Ovary (tissue), 3 donors: ENCODE data around the gene KDM2A.

ENCODE experiments used
- POLR2A ChIP-seq: fragments of 450-650 bp; IDR thresholded peaks from one replicate; pipeline ENCODE4 v1.6.1; 2017; ENCODE audit warnings: antibody characterized with exemption, mild to moderate bottlenecking, moderate library complexity
- TF ChIP-seq, protein P1 (sequence below), 3 donors: fragments of 450-650 bp in 2 of 3; fragments of 200-600 bp in 1 of 3; IDR thresholded peaks; one replicate each; pipeline versions ENCODE4 v1.5.1 to v1.8.0; 2016 to 2022; ENCODE audit warnings: antibody characterized with exemption in 3 of 3, mild to moderate bottlenecking in 1 of 3
- donor health status: DM: no; HTN: no; CAD: no.

- TF ChIP-seq POLR2A = no peak
- TF ChIP-seq, protein P1, sequence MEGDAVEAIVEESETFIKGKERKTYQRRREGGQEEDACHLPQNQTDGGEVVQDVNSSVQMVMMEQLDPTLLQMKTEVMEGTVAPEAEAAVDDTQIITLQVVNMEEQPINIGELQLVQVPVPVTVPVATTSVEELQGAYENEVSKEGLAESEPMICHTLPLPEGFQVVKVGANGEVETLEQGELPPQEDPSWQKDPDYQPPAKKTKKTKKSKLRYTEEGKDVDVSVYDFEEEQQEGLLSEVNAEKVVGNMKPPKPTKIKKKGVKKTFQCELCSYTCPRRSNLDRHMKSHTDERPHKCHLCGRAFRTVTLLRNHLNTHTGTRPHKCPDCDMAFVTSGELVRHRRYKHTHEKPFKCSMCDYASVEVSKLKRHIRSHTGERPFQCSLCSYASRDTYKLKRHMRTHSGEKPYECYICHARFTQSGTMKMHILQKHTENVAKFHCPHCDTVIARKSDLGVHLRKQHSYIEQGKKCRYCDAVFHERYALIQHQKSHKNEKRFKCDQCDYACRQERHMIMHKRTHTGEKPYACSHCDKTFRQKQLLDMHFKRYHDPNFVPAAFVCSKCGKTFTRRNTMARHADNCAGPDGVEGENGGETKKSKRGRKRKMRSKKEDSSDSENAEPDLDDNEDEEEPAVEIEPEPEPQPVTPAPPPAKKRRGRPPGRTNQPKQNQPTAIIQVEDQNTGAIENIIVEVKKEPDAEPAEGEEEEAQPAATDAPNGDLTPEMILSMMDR (IDR thresholded peaks at IDR 0.05) = no peak
Measured at GRCh38 chr11:67248653-67249052, 129.6 kb downstream of the KDM2A start.
